HG03103 (cell line): Measurements from ENCODE around the gene CFAP100.

ENCODE experiments used
- ATAC-seq: cut with Tn5 transposase; IDR thresholded peaks from one replicate; pipeline ENCODE4 v1.9.1; 2021; ENCODE audit warnings: low read depth; ENCODE audit not compliant: unreplicated experiment

The CFAP100 gene

GRCh38 chr3:126356373-126357264, 38.1 kb upstream of the CFAP100 start:
- ATAC-seq, result no peak

DNA sequence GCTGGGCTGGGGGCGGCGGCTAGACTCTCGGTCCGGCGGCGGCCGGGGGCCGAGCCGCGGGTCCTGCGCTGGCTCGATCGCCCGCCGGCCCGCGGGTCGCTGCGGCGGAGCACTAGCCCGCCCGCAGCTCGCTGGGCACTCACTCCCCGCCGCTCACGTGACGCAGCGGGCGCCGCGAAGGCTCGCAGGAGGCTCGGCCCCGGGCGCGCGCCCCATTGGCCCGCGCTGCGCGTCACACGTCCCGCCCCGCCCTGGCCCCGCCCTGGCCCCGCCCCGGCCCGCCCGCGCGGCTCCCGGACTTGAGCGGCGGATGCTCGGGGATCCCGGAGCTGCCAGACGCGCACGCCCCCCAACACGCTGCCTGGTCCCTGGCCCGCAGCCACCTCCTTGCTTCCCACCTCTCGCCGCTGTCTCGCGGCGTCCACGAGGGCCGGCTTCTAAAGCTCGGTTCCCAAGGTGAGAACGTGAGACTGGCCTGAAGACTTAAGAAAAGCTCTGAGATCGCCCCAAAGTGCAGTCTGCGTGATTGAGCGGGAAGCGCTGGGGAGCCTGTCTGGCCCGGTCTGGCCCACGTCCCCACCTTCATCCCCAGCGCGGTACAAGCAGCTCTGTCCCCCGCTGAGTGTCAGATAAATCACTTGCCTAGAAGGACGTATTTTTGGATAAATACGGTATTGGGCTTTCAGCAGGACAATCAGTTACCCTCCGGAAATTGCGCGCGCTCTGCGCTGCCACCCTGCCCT, 37.2 kb upstream of the CFAP100 start, which contains the start of gene KLF15:
TSS of gene KLF15 (minus strand) at position 114 of the 743 bp plus-strand sequence. CDS start 4,486 bp downstream, outside the sequence.
- ATAC-seq, result peak; percentile 87

- no peak for ATAC-seq
These were observed 36.5 kb upstream of the CFAP100 start for GRCh38 chr3:126358038-126358815.

DNA sequence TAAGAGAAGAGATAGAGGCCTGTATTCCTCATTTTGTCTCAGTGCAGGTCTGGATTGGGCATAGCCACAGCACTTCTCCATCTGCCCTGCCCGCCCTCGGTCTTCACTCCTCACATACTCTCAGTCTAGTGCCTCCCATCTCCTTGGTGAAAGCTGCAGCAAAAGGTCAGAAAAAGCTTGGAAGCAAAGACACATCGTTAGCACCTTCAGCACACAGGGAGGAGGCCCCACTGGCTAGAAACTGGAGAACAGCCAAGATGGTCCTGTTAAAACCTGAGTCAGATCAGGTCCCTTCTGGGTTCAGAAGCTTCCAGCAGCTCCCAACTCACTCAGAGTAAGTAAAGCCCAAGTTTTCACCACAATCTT, 35.9 kb upstream of the CFAP100 start:
- no peak for ATAC-seq

DNA sequence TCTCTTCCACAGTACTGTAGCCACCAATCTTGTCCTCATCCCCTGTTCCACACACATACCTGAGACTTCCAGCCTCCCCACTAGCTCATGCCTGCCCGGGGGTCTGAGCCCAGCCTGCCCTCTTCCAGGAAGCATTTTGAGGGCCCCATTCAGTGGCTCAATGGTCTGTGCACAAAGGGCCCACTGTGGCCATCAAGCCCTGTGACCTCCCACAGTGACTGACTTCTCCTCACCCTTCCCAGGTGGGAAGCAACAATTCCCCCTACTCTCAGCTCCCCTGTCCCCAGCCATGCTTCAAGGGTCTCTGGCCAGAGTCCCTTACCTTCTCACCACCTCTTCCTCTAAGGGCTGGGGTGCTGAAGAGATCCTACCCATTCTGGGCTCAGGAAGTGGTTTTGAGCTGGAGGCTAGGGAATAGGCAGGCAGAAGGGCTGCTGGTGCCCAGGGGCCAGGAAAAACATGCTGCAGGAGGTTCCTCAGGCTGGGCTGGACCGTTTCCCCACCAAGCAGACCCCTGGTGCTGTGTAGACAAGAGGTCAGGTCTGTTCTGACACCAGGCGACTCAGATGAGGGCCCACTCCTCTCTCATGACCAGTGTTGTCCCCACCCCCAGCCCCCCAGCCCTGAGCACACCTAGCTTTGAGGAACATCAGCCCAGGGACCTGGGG, 34.5 kb upstream of the CFAP100 start:
- ATAC-seq, result no peak

GRCh38 chr3:126360714-126361060, 34.0 kb upstream of the CFAP100 start:
- no peak for ATAC-seq

GRCh38 chr3:126361211-126361610, 33.5 kb upstream of the CFAP100 start:
- no peak for ATAC-seq

DNA sequence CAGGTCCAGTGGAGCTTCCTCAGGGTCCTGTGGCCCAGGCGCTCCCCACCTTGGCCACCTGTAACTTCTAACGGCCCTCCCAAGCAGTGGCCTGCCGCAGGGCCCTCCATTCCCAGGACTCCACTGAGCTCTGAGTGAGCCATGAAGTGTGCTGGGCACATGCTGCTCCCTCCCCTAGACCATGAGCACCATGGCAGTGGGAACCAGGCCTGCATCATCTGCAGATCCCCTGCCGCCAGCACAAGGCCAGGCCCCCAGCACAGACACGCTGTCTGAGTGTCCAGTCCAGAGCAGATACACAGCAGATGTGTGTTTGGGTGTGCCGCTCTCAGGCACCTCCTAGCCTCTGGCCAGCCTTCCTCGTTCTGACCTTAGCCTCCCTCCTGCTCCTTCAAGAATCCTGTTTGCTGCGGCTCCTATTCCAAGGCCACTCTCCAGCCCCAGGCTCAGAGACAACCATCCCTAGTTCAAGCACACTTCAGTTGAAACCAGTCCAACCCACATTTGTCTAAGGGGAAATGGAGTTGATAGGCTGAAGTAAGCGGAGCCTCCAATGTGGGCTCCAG, 30.5 kb upstream of the CFAP100 start:
- ATAC-seq, result no peak

GRCh38 chr3:126364731-126365301, 29.9 kb upstream of the CFAP100 start:
- ATAC-seq, result no peak

GRCh38 chr3:126365351-126366277, 29.1 kb upstream of the CFAP100 start:
- ATAC-seq, result no peak

DNA sequence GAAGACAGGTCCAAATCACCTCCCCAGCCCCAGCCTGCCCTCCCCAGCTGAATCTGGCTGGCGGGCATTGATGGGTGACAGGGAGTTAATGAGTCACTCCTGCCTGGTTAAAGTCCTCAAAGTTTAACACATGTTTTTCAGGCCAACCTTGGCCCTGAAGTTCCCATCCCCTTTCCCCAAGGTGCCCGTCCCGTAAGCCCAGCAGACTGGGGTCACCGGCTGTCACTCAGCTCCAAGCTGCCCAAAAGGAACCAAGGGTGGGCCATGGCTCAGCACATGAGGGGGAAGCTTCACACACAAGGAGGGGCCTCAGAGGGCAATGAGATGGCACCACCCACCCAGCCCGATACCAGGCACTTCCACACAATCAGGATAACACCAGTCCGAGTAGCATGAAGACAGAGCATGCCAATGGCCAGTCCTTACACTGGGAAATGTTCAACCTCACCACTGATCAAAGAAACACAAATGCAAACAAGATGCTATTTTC, 27.3 kb upstream of the CFAP100 start:
- ATAC-seq, result no peak

DNA sequence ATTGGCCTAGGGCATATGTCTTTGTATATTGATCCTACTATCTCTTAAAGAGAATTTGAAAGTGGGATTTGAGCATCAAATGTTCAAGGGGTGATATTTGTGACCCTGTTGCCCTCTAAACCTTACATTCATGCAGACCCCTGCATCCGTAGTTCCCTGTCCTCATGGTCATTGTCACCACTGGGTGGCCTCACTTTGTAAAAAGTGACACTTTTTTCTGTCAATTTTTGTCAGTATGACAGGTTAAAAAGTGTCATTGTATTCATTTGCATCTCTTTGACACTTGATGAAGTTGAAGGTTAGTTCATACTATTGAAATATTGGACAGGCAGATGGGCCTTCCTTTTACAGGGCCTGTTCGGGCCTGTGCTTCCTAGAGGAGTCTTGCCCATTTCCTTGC, 25.2 kb upstream of the CFAP100 start:
- ATAC-seq, result no peak

DNA sequence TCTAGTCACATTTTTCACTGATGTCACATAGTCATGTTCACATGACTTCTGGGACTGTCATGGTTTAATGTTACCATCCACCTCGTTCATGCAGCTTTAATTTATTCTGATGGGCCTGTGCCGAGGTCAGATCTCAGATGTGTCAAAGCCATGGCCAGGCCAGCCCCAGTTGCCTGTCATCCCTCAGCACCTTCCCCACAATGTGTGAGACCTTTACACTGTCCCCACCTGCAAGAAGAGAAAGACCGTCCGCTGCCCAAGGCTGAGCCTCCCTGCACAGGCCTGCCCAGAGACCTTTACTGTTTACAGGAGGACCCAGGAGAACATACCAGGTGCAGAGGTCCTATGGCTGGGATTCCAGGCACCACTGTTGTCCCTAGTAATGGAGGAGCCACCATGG, 24.7 kb upstream of the CFAP100 start:
- ATAC-seq, result no peak

- ATAC-seq, result no peak
These were observed 24.1 kb upstream of the CFAP100 start for GRCh38 chr3:126370606-126371005.

DNA sequence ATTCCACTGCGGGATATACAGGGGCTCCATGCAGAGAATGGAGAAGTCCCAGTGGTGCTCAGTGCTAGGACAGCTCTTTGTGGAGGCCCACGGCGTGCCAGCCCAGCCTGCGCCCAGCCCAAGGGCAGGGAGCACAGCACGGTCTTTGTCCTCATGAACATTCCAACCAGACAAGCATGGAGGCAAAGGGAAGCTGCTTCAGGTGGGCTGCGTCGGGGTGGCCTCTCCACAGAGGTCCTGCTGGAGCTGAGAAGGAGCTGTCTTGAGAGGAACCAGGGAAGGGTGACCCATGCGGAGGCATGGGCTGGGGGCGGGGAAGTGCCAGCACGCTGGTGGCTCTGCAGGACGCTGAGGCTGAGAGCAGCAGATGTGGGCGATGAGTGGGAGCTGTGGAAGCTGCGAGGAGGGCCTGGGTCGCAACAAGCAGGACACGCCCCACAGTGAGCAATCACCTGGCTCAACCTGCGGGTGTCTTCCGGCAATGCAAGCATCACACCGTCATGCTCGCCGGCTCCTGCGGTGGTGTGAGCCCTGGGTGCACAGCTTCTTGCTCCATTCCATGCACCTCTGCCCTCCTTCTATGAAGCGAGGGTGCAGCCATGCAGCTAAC, 23.5 kb upstream of the CFAP100 start:
- no peak for ATAC-seq

DNA sequence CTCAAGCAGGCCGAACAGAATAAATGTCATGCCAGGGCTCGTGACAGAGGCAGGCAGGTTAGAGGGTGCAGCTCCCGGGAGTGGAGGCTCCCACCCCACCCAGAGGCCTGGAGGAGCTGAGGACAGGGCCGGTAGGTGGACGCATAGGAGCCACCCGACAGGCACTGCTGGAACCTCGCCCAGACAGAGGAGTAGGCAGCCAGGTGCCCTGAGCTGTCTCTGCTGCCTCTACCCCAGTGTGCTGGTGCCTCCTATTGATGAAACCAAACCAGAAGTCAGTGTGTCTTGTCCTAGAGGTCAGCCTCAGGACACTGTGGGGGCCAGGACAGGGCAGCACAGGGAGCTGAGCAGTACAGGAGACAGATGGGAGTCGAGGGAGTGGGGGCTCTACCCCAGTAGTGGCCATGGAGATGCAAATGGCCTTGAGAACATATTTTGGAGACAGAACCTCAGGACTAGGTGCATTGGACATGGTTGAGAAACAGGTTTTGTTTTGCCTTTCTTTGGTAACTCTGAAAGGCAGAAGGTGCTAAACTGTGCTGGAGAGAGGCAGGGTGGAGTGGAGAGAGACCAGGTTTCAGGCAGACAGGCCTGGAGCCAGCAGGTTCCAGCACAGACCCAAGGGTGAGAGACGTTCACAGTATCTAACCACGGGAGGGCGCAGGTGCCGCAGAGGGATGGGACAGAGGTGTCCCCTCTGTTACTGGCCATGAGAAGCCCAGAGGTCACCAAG, 22.1 kb upstream of the CFAP100 start:
- no peak for ATAC-seq

GRCh38 chr3:126373146-126373613, 21.5 kb upstream of the CFAP100 start:
- ATAC-seq, result no peak
